Measurements from ENCODE around the gene RXRG.

Gene RXRG

DNA sequence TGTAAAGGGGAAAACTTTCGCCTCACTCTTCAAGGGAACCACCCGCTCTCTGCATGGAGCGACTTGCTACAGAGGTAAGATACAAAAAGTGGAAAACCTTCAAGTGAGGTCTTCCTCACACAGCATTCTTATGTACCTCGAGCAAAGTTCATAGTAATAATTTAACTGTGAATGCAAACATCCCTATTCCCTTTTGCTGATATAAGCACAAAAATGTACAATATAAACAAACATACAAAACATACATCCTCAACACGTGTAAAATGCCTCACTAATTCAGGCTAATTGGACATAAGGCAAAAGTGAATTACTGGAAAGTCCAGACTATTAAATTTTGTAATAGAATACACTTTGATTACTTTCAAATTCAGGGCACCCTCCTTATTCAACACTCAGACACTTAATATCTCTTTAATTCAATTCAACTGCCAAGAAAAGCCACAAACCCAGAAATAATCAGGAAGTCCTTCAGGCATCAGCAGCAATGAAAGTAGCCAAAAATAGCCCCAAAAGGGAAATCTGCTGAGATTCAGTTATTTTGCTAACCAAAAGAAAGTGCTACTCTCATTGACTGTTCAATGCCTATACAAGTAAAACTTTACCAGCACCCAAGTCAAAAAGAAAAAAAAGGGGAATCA lies 73.2 kb downstream of the RXRG start:
- ATAC-seq (ENCODE audit: insufficient read depth, low read depth): no peak
- Histone ChIP-seq H3K9ac (ENCODE audit: low read depth, low read length) (no peak overlapping the region), H2AFZ (ENCODE audit: low read depth, low read length) (no peak overlapping the region), H3K79me2 (ENCODE audit: insufficient read depth, low read length) (no peaks in the 10 kb centered on the region), H3K36me3 (ENCODE audit: insufficient read depth, low read length) (no peaks in the 10 kb centered on the region), H3K4me1 (ENCODE audit: insufficient read depth, low read length) (no peaks in the 10 kb centered on the region), H3K4me3 (ENCODE audit: low read depth in 1 of 2, low read length in 2 of 2) (no peak overlapping the region), H3K27ac (ENCODE audit: low read length) (no peak overlapping the region), H3K27me3 (ENCODE audit: insufficient read depth, low read length, poor library complexity) (peaks cover 37% of the 10 kb centered on the region), H3K9me3 (ENCODE audit: insufficient read depth, low read length, severe bottlenecking) (no peaks in the 10 kb centered on the region), H4K20me1 (ENCODE audit: insufficient read depth, low read length) (peaks cover 8% of the 10 kb centered on the region), H3K4me2 (ENCODE audit: insufficient read depth, low read length) (no peak overlapping the region)
- no peak for TF ChIP-seq EZH2 (IDR thresholded peaks at IDR 0.05; ENCODE audit: borderline replicate concordance, low read depth, low read length, severe bottlenecking)
- TF ChIP-seq, protein P1, sequence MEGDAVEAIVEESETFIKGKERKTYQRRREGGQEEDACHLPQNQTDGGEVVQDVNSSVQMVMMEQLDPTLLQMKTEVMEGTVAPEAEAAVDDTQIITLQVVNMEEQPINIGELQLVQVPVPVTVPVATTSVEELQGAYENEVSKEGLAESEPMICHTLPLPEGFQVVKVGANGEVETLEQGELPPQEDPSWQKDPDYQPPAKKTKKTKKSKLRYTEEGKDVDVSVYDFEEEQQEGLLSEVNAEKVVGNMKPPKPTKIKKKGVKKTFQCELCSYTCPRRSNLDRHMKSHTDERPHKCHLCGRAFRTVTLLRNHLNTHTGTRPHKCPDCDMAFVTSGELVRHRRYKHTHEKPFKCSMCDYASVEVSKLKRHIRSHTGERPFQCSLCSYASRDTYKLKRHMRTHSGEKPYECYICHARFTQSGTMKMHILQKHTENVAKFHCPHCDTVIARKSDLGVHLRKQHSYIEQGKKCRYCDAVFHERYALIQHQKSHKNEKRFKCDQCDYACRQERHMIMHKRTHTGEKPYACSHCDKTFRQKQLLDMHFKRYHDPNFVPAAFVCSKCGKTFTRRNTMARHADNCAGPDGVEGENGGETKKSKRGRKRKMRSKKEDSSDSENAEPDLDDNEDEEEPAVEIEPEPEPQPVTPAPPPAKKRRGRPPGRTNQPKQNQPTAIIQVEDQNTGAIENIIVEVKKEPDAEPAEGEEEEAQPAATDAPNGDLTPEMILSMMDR (IDR thresholded peaks at IDR 0.05; ENCODE audit: borderline replicate concordance, extremely low read depth, low read length, poor library complexity, severe bottlenecking): no peak
- no peak for DNase-seq

DNA sequence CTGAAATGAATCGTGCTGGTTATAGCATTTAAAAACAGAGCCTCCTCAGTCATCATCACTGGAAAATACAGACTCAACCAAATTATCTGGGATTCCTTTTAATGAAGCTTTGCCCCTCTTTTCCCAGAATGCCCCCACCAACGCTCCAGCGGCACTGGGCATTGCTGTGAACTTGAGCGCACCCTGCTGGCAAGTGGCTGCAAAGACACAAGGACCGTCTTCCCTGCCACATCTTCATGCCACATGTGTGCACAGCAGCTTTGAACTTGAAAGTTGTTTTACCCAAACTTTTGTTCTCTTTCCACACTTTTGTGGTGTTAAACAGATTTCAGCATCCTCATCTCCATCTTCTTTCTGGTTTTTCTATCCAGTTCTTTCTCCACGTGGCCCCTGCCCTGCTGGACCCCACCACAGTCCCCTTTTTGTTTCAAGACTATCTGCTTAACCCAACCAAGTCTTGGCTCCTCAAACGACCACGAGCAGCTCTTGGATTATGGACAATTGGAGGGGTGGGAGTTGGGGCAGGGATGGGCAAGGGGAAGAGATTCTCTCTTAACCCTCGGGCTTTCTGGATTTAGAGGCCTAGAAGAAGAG lies 75.6 kb downstream of the RXRG start:
- Histone ChIP-seq H3K27me3 (ENCODE audit: insufficient read depth, low read length, poor library complexity) (peaks cover 20% of the 10 kb centered on the region), H3K79me2 (ENCODE audit: insufficient read depth, low read length) (no peaks in the 10 kb centered on the region), H3K9me3 (ENCODE audit: insufficient read depth, low read length, severe bottlenecking) (no peaks in the 10 kb centered on the region), H3K9ac (ENCODE audit: low read depth, low read length) (no peak overlapping the region), H3K27ac (ENCODE audit: low read length) (no peak overlapping the region), H3K4me2 (ENCODE audit: insufficient read depth, low read length) (no peak overlapping the region), H2AFZ (ENCODE audit: low read depth, low read length) (no peak overlapping the region), H3K36me3 (ENCODE audit: insufficient read depth, low read length) (no peaks in the 10 kb centered on the region), H3K4me3 (ENCODE audit: low read depth in 1 of 2, low read length in 2 of 2) (no peak overlapping the region), H4K20me1 (ENCODE audit: insufficient read depth, low read length) (peaks cover 8% of the 10 kb centered on the region; the same call in 1 of the 2 replicates), H3K4me1 (ENCODE audit: insufficient read depth, low read length) (no peaks in the 10 kb centered on the region)
- DNase-seq (peak; percentile 61), ATAC-seq (ENCODE audit: insufficient read depth, low read depth) (peak; percentile 73)
- no peak for TF ChIP-seq EZH2 (IDR thresholded peaks at IDR 0.05; ENCODE audit: borderline replicate concordance, low read depth, low read length, severe bottlenecking)
- TF ChIP-seq, protein P1 (IDR thresholded peaks at IDR 0.05; ENCODE audit: borderline replicate concordance, extremely low read depth, low read length, poor library complexity, severe bottlenecking): peak; percentile 89

DNA sequence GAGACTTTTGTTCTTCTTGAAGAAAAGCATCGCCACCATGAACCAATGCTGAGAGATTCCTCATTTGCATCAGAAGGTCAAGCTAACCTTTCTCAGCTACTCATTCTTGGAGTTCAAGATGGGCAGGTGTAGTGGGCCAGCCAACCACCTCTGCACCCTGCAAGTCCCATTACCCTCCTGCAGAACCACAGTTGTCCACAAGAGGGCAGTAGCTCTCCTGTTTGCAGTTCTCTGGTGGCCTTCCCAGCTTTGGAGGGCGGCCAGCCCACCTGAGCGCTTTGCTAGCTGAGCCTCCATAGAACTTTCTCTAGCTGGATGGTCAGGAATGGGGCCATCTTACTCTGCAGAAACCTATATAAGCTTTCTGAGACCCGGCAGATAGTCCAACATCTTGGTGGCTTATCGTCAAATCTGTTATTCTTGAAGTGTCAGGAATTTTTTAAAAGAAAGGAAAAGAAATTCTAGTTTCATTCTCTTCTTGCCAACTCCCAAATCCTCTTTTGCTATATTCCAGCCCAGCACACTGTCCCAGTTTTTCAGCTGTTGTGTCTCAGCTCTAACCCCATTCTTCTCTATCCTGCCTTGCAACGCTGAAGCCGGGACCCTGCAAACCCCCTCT lies 77.4 kb downstream of the RXRG start:
- Histone ChIP-seq H3K36me3 (ENCODE audit: insufficient read depth, low read length) (no peaks in the 10 kb centered on the region), H3K79me2 (ENCODE audit: insufficient read depth, low read length) (no peaks in the 10 kb centered on the region), H3K4me1 (ENCODE audit: insufficient read depth, low read length) (no peaks in the 10 kb centered on the region), H4K20me1 (ENCODE audit: insufficient read depth, low read length) (0 out of 2 replicates have a peak, but pooled peaks cover 3% of the 10 kb centered on the region), H3K9ac (ENCODE audit: low read depth, low read length) (no peak overlapping the region), H3K4me2 (ENCODE audit: insufficient read depth, low read length) (no peak overlapping the region), H3K27me3 (ENCODE audit: insufficient read depth, low read length, poor library complexity) (peaks cover 15% of the 10 kb centered on the region), H2AFZ (ENCODE audit: low read depth, low read length) (no peak overlapping the region), H3K4me3 (ENCODE audit: low read depth in 1 of 2, low read length in 2 of 2) (no peak overlapping the region), H3K9me3 (ENCODE audit: insufficient read depth, low read length, severe bottlenecking) (no peaks in the 10 kb centered on the region), H3K27ac (ENCODE audit: low read length) (no peak overlapping the region)
- peak; percentile 80 for DNase-seq
- peak; percentile 89 for ATAC-seq (ENCODE audit: insufficient read depth, low read depth)
- TF ChIP-seq, protein P1 (IDR thresholded peaks at IDR 0.05; ENCODE audit: borderline replicate concordance, extremely low read depth, low read length, poor library complexity, severe bottlenecking): peak; percentile 97
- TF ChIP-seq EZH2 (IDR thresholded peaks at IDR 0.05; ENCODE audit: borderline replicate concordance, low read depth, low read length, severe bottlenecking): no peak
